ENCODE results near the gene MRPL2. TPM values are rescaled to one million over a fixed set of nuclear protein-coding genes. Genes with fewer than 3 reads are reported as not detected.
"Not testable (repeated sequence)": the region's sequence is repeated elsewhere in the genome, so short reads cannot be mapped to it uniquely, and the experiment has no call there.

The MRPL2 gene
- total RNA-seq, 2 experiments from 2014 or later, result 112 to 113 TPM

DNA sequence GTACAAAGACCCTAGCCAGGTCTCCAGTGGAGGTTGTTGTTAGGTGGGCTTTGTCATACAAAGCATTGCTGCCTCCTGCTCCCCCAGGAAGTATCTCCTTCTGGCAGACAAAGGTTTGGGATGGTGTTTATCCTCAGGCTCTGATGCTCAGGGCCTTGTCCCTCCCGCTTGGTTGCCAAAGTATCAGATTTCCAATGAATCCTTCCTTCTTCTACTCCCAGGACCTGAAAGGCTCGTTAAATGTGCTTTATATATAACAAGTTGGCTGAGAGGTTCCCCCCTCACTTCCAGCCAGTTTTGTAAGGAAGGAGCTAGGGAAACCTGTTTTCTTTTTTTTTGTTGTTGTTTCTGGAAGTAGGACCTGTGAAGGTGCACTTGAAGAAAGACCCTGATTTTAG, 31.3 kb upstream of the MRPL2 start:
- H3K4me1 Mint-ChIP-seq, result peaks cover 6% of the 10 kb centered on the region
- DNase-seq, result no peak
- H3K27ac Mint-ChIP-seq, result no peak overlapping the region
- H3K9me3 Mint-ChIP-seq, result no peaks in the 10 kb centered on the region
- no peaks in the 10 kb centered on the region for H3K36me3 Mint-ChIP-seq
- no peak overlapping the region for H3K4me3 Mint-ChIP-seq
- H3K27me3 Mint-ChIP-seq, result no peaks in the 10 kb centered on the region

DNA sequence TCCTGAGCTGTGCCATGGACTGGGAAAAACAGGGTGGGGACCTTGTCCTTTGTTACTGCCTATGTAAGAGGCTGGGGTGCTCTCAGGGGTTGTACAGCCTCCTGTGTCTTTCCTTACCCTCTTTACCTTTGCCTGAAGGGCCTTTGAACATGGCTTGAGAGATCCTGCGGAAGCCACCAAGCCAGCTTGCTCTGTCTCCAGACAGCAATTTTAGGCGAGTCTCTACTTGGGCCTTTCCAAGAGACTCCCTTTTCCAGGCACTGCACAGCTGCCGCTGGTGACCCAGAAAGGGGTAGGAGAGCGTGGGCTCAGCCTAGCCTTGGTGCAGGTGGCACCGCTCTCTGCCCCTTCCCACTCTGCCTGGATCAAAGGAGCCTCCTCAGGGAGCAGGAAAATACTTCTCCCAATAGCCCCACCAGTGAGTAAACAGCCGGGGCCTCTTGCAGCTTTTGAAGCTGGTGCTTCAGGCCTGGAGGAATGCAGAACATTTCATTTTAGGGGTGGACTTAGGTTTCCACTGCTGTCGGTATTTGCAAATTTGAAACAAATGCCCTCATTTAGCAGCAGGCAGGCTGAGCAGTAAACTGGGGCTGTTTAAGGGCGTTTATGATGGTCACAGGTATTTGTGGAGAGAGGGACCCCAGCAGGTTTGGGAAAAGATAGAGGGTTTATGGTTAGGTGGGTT, 30.8 kb upstream of the MRPL2 start:
- Mint-ChIP-seq H3K4me1 (peaks cover 6% of the 10 kb centered on the region), H3K4me3 (no peak overlapping the region), H3K36me3 (no peaks in the 10 kb centered on the region), H3K9me3 (no peaks in the 10 kb centered on the region), H3K27ac (no peak overlapping the region), H3K27me3 (no peaks in the 10 kb centered on the region)
- no peak for DNase-seq

DNA sequence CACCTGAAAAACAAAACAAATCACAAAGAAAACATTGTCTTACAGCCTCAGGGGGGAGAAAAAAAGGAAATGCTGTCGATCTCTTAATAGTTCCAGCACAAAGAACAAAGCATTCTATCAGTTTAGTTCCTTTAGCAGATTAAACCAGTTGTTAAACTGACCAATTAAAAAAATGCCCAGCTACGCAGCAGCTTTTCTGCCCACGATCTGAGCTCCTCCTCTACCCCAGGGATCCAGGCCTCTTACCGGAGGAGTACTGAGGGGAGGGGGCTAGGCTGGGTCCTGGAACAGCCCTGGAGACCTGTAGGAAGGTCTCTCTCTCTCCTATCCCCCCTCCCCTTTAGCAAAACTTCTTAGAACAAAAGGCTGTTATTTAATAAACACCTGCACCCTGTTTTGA, 30.2 kb upstream of the MRPL2 start:
- no peak overlapping the region for H3K4me3 Mint-ChIP-seq
- H3K27me3 Mint-ChIP-seq, result no peaks in the 10 kb centered on the region
- H3K27ac Mint-ChIP-seq, result no peak overlapping the region
- DNase-seq, result no peak
- peaks cover 6% of the 10 kb centered on the region for H3K4me1 Mint-ChIP-seq
- no peaks in the 10 kb centered on the region for H3K36me3 Mint-ChIP-seq
- H3K9me3 Mint-ChIP-seq, result no peaks in the 10 kb centered on the region

DNA sequence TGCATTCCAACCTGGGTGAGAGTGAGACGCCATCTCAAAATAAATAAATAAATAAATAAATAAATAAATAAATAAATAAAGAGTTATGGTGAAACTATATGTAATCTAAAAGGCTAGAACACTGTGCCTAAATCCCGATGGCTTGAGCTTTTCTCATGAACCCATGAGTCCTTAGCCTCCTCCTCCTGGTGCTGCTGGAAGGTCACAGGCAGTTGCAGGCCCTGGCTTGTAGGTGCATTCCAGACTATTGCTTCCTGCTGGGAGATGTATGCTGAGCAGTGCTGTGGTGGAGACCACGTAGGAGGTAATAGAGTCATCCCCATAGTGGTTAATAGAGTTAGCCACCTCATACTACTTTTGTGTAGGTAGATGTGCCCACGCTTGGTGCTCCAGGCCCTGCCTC, 29.4 kb upstream of the MRPL2 start:
- DNase-seq, result no peak
- Mint-ChIP-seq H3K27ac (no peak overlapping the region), H3K36me3 (no peaks in the 10 kb centered on the region), H3K9me3 (no peaks in the 10 kb centered on the region), H3K4me3 (no peak overlapping the region), H3K4me1 (peaks cover 6% of the 10 kb centered on the region), H3K27me3 (no peaks in the 10 kb centered on the region)

DNA sequence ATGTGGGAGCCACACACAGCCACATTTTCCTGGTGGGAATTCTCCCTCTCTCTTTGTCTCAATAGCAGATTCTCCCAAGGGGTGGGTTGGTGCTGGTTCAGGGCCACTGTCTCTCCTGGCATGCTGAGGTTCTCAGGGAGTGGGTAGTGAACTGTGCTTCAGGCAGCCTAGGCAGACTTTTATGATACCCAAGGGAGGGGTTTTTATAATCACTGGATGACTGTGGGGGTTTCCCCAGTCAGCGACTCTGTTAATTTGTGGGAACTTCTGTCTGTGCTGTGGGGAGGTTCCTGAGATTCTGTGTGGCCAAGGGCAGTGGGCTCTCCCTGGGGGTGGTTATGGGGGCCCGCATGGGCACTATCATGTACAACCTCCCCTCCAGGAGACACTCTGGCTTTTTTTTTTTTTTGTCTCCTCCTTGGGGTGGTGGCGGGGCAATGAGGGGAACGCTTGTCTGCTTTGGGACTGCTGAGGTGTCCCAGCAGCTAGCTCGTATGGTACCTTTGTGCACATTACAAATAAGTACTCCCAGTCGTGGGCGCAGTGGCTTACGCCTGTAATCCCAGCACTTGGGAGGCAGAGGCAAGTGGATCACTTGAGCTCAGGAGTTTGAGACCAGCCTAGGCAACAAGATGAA, 26.9 kb upstream of the MRPL2 start:
- no peaks in the 10 kb centered on the region for H3K9me3 Mint-ChIP-seq
- H3K4me3 Mint-ChIP-seq, result no peak overlapping the region
- peaks cover 11% of the 10 kb centered on the region for H3K4me1 Mint-ChIP-seq
- no peaks in the 10 kb centered on the region for H3K27me3 Mint-ChIP-seq
- H3K36me3 Mint-ChIP-seq, result no peaks in the 10 kb centered on the region
- DNase-seq, result peak; percentile 16
- no peak overlapping the region for H3K27ac Mint-ChIP-seq

DNA sequence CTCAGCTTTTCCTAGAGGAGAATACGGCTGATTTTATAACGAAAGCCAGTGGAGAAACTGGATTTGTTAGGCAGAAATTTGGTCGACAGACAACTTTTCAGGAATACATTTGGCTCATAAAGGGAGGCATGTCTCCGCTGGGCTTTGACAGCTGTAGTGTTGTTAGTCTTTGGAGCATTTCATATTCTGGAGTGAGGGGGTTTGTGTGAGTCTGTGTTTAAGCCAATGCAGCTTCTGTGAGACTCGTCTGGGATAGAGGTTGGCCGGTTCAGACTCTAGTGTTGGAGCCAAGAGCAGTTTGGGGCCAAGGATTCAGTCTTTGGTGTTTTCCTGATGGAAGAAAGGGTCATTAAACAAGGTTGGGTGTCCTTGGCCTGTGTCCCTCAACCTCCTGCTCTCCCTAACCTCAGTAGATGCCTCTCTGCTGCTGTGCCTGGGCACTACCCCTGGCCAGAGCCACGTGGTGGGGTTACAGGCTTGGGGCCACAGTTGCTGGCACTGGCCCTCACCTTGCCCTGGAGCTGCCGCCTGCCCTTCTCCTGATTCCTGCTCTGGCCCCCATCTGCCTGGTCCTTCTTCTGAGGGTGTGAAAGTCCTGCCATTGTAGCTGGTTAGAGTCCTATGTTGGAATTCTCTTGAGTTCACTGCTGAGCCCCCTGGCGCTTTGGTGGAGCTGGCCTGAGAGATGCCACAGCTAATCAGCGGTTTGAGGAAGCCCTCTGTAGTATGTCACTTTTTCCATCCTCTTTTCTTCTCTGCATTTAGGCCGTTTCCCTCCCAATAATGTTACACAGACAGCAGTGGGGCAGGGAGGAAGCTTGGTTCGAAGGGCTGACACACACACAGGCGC, 23.8 kb upstream of the MRPL2 start:
- no peak for DNase-seq
- no peak overlapping the region for H3K4me3 Mint-ChIP-seq

DNA sequence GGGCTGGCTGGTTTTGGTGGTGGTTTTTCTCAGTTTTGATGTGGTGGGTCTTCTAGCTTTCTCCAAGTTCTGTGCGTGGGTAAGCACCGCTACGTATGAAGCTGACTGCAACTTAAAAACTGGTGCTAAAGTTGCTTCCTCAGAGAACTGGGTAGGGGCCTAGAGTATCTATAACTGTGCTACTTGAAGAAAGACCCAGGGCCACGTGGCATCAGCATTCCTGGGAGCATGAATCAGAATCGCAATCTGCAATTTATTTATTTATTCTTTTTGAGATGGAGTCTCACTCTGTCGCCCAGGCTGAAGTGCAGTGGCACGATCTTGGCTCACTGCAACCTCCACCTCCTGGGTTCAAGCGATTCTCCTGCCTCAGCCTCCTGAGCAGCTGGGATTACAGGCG, 22.7 kb upstream of the MRPL2 start:
- H3K4me1 Mint-ChIP-seq, result peaks cover 13% of the 10 kb centered on the region
- not testable (repeated sequence) for H3K27ac Mint-ChIP-seq, H3K9me3 Mint-ChIP-seq, H3K4me3 Mint-ChIP-seq, H3K36me3 Mint-ChIP-seq, DNase-seq
- H3K27me3 Mint-ChIP-seq, result peaks cover 14% of the 10 kb centered on the region

More for the DNA sequence above, 23.8 kb upstream of the MRPL2 start:
- Mint-ChIP-seq H3K27ac (no peak overlapping the region), H3K36me3 (no peaks in the 10 kb centered on the region), H3K27me3 (peaks cover 2% of the 10 kb centered on the region), H3K9me3 (no peaks in the 10 kb centered on the region), H3K4me1 (peaks cover 11% of the 10 kb centered on the region)

DNA sequence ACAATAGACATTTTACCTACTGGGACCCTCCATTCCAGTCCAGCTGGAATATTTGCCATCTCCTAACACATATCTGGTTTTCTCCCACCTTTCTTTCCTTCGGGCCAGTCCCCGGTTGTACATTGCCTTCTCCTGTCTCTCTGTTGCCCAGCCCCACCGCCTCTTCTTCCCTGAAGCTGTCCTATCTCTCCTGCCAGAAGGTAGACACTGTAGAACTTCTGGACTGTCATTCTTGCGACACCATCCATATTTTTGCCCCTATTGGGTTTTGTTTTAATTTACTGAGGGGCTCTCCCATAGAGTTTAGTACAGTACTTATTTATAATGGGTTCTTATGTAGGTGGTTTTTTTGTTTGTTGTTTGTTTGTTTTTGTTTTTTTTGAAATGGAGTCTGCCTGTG, 21.8 kb upstream of the MRPL2 start:
- no peak overlapping the region for H3K27ac Mint-ChIP-seq
- no peak for DNase-seq
- peaks cover 18% of the 10 kb centered on the region for H3K27me3 Mint-ChIP-seq
- no peaks in the 10 kb centered on the region for H3K9me3 Mint-ChIP-seq
- H3K4me1 Mint-ChIP-seq, result peaks cover 10% of the 10 kb centered on the region
- H3K36me3 Mint-ChIP-seq, result no peaks in the 10 kb centered on the region
- no peak overlapping the region for H3K4me3 Mint-ChIP-seq

DNA sequence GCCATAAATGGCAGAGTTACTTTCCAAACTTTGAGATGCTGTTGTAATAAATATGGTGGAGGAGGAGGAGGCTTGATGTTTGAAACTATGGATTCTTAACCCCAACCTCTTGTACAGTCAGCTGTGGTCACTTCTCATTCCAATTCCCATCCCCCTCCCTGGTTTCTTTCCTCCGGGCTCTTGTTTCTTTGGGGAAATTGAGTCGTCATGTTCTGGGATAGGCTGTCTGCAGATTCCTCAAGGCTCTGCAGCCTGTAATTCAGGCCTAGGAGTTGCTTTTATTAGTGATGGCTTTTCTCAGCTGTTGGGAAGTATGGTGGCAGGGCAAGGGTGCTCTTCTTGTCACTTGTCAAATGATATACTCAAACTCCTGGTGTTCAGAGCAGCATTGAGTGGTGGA, 19.5 kb upstream of the MRPL2 start:
- no peaks in the 10 kb centered on the region for H3K36me3 Mint-ChIP-seq
- H3K27me3 Mint-ChIP-seq, result peaks cover 18% of the 10 kb centered on the region
- peaks cover 8% of the 10 kb centered on the region for H3K4me1 Mint-ChIP-seq
- H3K27ac Mint-ChIP-seq, result no peak overlapping the region
- no peak for DNase-seq
- H3K9me3 Mint-ChIP-seq, result no peaks in the 10 kb centered on the region
- H3K4me3 Mint-ChIP-seq, result no peak overlapping the region

DNA sequence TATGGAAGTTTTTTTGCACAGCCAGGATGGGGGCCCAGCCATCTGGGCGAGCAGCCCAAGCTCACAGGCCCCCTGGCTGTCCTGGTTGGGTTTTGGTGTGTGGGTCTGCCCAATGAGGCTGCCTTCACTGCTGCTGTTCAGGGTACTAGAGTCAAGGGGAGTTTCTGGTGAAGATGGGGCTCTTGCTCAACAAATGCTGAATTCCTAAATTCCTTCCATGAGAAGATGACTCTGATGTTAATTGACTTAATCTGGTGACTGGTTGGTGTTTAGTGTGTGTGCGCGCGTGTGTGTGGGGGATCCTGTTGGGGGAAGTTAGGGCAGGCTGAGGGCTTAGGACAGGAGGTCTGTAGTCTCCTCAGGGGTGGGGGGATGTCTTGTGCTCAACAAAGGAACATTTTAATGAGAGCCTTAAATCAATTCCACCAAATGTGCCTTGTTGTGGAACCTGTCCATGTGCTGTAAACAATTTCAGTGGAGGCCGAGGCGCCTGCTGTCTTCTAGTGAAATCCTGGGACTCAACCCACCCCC, 18.8 kb upstream of the MRPL2 start:
- no peaks in the 10 kb centered on the region for H3K9me3 Mint-ChIP-seq
- no peak overlapping the region for H3K27ac Mint-ChIP-seq
- H3K4me1 Mint-ChIP-seq, result peaks cover 6% of the 10 kb centered on the region
- H3K27me3 Mint-ChIP-seq, result peaks cover 18% of the 10 kb centered on the region
- no peak for DNase-seq
- H3K36me3 Mint-ChIP-seq, result no peaks in the 10 kb centered on the region
- H3K4me3 Mint-ChIP-seq, result no peak overlapping the region

DNA sequence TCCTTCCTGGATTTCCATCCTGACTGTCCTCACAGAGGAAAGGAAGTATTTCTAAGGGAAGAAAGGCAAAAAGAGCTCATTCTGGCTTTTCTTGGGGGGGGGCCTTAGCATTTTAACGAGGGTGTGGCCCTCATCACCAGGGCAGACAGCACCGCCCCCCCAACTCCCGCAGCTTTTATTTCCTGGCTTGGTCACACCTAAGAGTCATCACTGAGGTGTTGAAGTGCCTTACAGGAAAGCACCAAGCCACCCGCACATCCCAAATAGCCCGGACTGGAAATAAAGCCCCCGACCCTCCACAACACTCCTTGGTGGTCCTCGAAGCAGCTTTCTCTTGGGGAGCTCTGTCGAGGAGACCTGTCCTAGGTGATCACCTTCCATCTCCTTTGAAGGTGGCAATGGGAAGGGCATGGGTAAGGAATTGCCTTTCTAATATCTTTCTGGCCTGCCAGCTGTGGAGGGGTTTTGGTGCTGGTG, 18.1 kb upstream of the MRPL2 start:
- peaks cover 18% of the 10 kb centered on the region for H3K27me3 Mint-ChIP-seq
- H3K4me3 Mint-ChIP-seq, result peak overlapping the region; percentile 66
- H3K36me3 Mint-ChIP-seq, result no peaks in the 10 kb centered on the region
- DNase-seq, result no peak
- H3K4me1 Mint-ChIP-seq, result peaks cover 6% of the 10 kb centered on the region
- no peaks in the 10 kb centered on the region for H3K9me3 Mint-ChIP-seq
- no peak overlapping the region for H3K27ac Mint-ChIP-seq

DNA sequence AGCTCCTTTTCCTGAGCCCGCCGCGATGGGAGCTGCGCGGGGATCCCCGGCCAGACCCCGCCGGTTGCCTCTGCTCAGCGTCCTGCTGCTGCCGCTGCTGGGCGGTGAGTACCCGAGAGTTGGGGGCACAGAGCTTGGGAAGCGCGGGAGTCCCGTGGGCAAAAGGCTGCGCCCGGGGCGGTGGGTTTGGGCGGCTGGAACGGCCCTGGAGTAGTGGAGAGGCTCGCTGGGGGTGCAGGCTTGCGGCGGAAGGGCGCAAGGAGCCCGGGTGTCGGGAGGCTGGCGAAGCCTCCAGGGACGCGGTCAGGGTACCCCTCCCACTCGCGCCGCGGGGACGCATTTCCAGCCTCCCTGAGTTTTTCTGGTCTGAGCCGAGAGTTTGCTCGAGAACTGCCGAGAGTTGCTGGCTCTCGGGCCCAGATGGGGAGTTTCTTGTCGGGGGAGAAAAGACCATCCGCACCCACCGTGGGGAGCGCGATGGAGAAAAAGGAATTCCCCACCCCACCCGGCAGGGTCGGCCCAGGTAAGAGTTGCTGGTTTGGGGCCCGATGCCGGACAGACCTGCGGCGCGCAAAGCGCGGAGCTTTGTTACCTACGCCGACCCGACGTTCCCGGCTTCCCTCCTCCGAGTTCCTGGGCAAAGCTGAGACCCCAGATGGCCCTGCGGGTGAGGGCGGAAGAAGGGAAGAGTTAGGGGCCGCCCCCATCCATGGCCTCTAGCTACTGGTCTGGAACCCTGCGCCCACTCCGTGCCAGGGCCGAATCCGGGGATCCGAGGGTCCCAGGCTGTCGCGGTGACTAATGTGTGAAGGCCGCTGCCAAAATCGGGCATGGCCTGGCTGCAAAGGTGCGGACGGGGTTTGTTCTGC, 17.5 kb upstream of the MRPL2 start:
- DNase-seq, result no peak

DNA sequence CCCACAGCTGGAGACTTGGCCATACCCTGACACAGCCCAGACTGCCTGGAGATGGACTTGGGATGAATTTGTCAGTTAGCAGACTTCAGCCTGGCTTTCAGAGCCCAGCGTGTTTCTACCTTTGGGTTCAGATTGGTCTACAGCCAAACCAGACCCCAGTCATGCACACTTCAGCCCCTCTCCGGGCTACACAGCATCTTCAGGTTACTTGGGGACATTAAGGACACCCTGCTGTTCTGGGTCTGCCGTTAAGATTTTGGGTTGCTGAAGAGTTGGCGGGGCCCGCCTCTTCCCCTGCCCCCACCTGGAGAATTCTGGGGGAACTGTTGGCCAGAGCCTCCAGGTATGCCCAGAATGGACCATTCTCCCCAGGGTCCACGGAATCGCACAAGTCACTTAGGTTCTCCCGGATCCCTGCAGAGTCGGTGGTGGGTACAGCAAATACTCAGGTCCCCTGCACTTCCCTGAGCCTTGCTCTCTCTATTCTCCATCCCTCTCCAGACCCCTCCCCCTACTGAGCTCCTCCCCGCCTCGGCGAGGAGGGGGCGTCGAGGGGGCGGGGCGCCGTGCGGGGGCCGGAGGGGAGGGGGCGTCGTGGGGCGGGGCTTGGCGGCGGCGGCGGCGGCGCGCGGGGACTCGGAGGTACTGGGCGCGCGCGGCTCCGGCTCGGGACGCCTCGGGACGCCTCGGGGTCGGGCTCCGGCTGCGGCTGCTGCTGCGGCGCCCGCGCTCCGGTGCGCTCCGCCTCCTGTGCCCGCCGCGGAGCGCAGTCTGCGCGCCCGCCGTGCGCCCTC, 16.6 kb upstream of the MRPL2 start, which contains the start of gene PTK7:
PTK7 (plus strand) TSS at position 645 of the 794 bp plus-strand sequence. CDS start 175 bp downstream, outside the sequence.
- H3K36me3 Mint-ChIP-seq, result no peaks in the 10 kb centered on the region
- H3K4me1 Mint-ChIP-seq, result peaks cover 3% of the 10 kb centered on the region
- H3K27me3 Mint-ChIP-seq, result peaks cover 18% of the 10 kb centered on the region
- H3K4me3 Mint-ChIP-seq, result peak within 1 kb of the TSS; percentile 66
- H3K27ac Mint-ChIP-seq, result no peak within 1 kb of the TSS
- DNase-seq, result peak; percentile 49
- no peaks in the 10 kb centered on the region for H3K9me3 Mint-ChIP-seq

More for the DNA sequence above, 17.5 kb upstream of the MRPL2 start:
- peaks cover 4% of the 10 kb centered on the region for H3K4me1 Mint-ChIP-seq
- no peak overlapping the region for H3K27ac Mint-ChIP-seq
- peaks cover 18% of the 10 kb centered on the region for H3K27me3 Mint-ChIP-seq
- H3K4me3 Mint-ChIP-seq, result peak overlapping the region; percentile 66
- H3K9me3 Mint-ChIP-seq, result no peaks in the 10 kb centered on the region
- no peaks in the 10 kb centered on the region for H3K36me3 Mint-ChIP-seq
